ENCODE data around the gene BUB3.

BUB3 gene

GRCh38 chr10:123205041-123205440 lies 50.8 kb downstream of the BUB3 start:
- no peak for DNase-seq

GRCh38 chr10:123212063-123212462 lies 57.9 kb downstream of the BUB3 start:
- no peak for DNase-seq

- no peak for DNase-seq
These were observed 58.4 kb downstream of the BUB3 start for GRCh38 chr10:123212640-123213039.

GRCh38 chr10:123213192-123213591 lies 59.0 kb downstream of the BUB3 start:
- no peak for DNase-seq
